Thoracic aorta (tissue), 2 donors: ENCODE results near the gene TBL1Y. TPM values are rescaled to one million over a fixed set of nuclear protein-coding genes. Genes with fewer than 3 reads are reported as not detected.
"Not testable (repeated sequence)": the region's sequence is repeated elsewhere in the genome, so short reads cannot be mapped to it uniquely, and the experiment has no call there.

Experiments
- ATAC-seq: fragments of 150-250 bp; one replicate; pipeline ENCODE4 v1.8.0; 2017; ENCODE audit warnings: low read depth; ENCODE audit not compliant: insufficient number of reproducible peaks, low FRiP score
- DNase-seq: peaks from one replicate; pipeline ENCODE4 v3.0.0-alpha.2; 2020; ENCODE audit warnings: low spot score
- H3K27ac ChIP-seq, 2 donors: fragments of 200-600 bp; sonication (generic); 1 replicate in 1 of 2; 2 replicates in 1 of 2; pipeline ENCODE4 v1.5.1; 2016; ENCODE audit warnings: mild to moderate bottlenecking in 2 of 2, moderate library complexity in 2 of 2
- H3K27me3 ChIP-seq: fragments of 200-600 bp; sonication (generic); replicated peaks from 2 replicates; pipeline ENCODE4 v1.6.0; 2016; ENCODE audit warnings: mild to moderate bottlenecking; ENCODE audit not compliant: insufficient read depth
- H3K36me3 ChIP-seq: fragments of 200-600 bp; sonication (generic); one replicate; pipeline ENCODE4 v1.5.1; 2016
- H3K4me1 ChIP-seq, 2 donors: fragments of 200-600 bp; sonication (generic); 1 replicate in 1 of 2; 2 replicates in 1 of 2; pipeline versions ENCODE4 v1.5.1 to v1.6.0; 2016; ENCODE audit warnings: low read depth in 2 of 2, mild to moderate bottlenecking in 1 of 2; ENCODE audit not compliant: control insufficient read depth in 1 of 2
- H3K4me3 ChIP-seq: fragments of 200-600 bp; sonication (generic); 2 replicates; pipeline ENCODE4 v1.5.1; 2016; ENCODE audit warnings: mild to moderate bottlenecking
- H3K9me3 ChIP-seq: fragments of 200-600 bp; sonication (generic); 2 replicates; pipeline ENCODE4 v1.5.1; 2016
- CTCF ChIP-seq: fragments of 200-600 bp; sonication (generic); IDR thresholded peaks from one replicate; pipeline ENCODE4 v1.5.1; 2019; ENCODE audit warnings: antibody characterized with exemption
- total RNA-seq, 2 donors: library from RNA; depleted of rRNA; stranded (reverse); fragments of >200 nt; gene quantifications; one replicate each; pipeline versions ENCODE4 v1.1.0 to v1.2.3, GENCODE V29; 2016

The TBL1Y gene
- under 1 TPM; 0.27 to 0.28 TPM for total RNA-seq

GRCh38 chrY:6910372-6911252 lies at the start of gene TBL1Y:
Gene TBL1Y (plus strand): TSS chrY:6910697. CDS start chrY:7025085, 114,388 bp downstream.
- TF ChIP-seq CTCF: no peak
- DNase-seq (no peak), ATAC-seq (no peak)
- Histone ChIP-seq H3K4me1 (no peaks in the 10 kb centered on the region), H3K36me3 (no peaks in the 10 kb centered on the region), H3K9me3 (no peaks in the 10 kb centered on the region), H3K4me3 (peak within 1 kb of the TSS; percentile 67), H3K27ac (no peak within 1 kb of the TSS), H3K27me3 (no peaks in the 10 kb centered on the region)

GRCh38 chrY:6894496-6894895 lies 16.0 kb upstream of the TBL1Y start:
- no peak for DNase-seq
- Histone ChIP-seq H3K27ac (no peak overlapping the region), H3K27me3 (no peaks in the 10 kb centered on the region), H3K9me3 (no peaks in the 10 kb centered on the region), H3K4me1 (no peaks in the 10 kb centered on the region), H3K4me3 (no peak overlapping the region), H3K36me3 (no peaks in the 10 kb centered on the region)
- ATAC-seq: no peak
- TF ChIP-seq CTCF: no peak

GRCh38 chrY:6895236-6895635 lies 15.3 kb upstream of the TBL1Y start:
- TF ChIP-seq CTCF: no peak
- no peaks in the 10 kb centered on the region for H3K27me3 ChIP-seq
- H3K9me3 ChIP-seq: no peaks in the 10 kb centered on the region
- H3K36me3 ChIP-seq: no peaks in the 10 kb centered on the region
- DNase-seq (no peak), ATAC-seq (no peak)
- no peaks in the 10 kb centered on the region for H3K4me1 ChIP-seq
- no peak overlapping the region for H3K27ac ChIP-seq
- no peak overlapping the region for H3K4me3 ChIP-seq

GRCh38 chrY:6902116-6902515 lies 8.4 kb upstream of the TBL1Y start:
- H3K4me3 ChIP-seq, H3K27ac ChIP-seq, DNase-seq, H3K9me3 ChIP-seq, H3K36me3 ChIP-seq, ATAC-seq, H3K27me3 ChIP-seq, H3K4me1 ChIP-seq: not testable (repeated sequence)

- H3K36me3 ChIP-seq: no peaks in the 10 kb centered on the region
- TF ChIP-seq CTCF: no peak
- H3K27ac ChIP-seq: no peak overlapping the region
- no peaks in the 10 kb centered on the region for H3K27me3 ChIP-seq
- H3K4me3 ChIP-seq: no peak overlapping the region
- DNase-seq (no peak), ATAC-seq (no peak)
- H3K9me3 ChIP-seq: no peaks in the 10 kb centered on the region
- no peaks in the 10 kb centered on the region for H3K4me1 ChIP-seq
Measured at GRCh38 chrY:6907591-6907990, 2.9 kb upstream of the TBL1Y start.

GRCh38 chrY:6908021-6908420 lies 2.5 kb upstream of the TBL1Y start:
- H3K4me3 ChIP-seq, H3K27ac ChIP-seq, H3K4me1 ChIP-seq, H3K27me3 ChIP-seq, DNase-seq, H3K36me3 ChIP-seq, H3K9me3 ChIP-seq, ATAC-seq: not testable (repeated sequence)
